VCaP (cell line): ENCODE data around the gene C4B.
"Not testable (repeated sequence)": the region's sequence is repeated elsewhere in the genome, so short reads cannot be mapped to it uniquely, and the experiment has no call there.

Experiments
- H3K27ac ChIP-seq: fragments of 450-650 bp; 2 replicates; pipeline ENCODE4 v1.5.1; 2017
- TF ChIP-seq, protein P1 (sequence below): fragments of 450-650 bp; conservative IDR thresholded peaks from 2 replicates; pipeline ENCODE4 v1.5.1; 2017; ENCODE audit warnings: mild to moderate bottlenecking, moderate library complexity

C4B gene

DNA sequence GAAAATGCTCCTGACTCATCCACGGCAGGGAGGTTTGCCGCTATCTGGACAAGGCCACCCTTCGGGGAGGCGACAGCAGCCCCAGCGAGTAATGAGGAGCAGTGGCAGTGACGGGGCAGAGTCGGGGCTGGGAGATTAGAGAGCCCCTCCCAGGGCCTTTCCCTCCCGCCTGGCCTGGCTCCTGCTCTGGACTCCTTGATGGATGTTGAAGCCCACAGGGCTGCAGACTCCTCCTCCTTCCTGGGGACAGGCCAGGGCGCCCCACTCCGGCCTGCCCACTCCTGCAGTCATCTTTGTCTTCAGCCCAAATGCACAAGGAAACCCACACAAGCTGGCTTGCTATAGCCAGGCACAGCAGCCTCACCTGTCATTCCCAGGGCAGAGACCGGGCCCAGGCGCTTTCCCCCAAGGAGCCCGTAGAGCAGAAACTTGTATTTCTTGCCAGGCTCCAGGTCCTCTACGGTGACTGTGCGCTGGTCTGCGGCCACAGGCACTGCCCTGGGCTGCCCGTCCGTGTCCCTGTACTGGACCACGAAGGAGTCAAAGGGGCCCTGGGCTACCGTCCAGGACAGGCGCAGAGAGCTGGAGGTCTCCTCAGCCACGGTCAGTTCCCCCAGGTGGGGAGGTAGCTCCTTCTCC is 31.3 kb downstream of the C4B start:
- H3K27ac ChIP-seq: no peak overlapping the region
- TF ChIP-seq, protein P1, sequence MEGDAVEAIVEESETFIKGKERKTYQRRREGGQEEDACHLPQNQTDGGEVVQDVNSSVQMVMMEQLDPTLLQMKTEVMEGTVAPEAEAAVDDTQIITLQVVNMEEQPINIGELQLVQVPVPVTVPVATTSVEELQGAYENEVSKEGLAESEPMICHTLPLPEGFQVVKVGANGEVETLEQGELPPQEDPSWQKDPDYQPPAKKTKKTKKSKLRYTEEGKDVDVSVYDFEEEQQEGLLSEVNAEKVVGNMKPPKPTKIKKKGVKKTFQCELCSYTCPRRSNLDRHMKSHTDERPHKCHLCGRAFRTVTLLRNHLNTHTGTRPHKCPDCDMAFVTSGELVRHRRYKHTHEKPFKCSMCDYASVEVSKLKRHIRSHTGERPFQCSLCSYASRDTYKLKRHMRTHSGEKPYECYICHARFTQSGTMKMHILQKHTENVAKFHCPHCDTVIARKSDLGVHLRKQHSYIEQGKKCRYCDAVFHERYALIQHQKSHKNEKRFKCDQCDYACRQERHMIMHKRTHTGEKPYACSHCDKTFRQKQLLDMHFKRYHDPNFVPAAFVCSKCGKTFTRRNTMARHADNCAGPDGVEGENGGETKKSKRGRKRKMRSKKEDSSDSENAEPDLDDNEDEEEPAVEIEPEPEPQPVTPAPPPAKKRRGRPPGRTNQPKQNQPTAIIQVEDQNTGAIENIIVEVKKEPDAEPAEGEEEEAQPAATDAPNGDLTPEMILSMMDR: no peak

DNA sequence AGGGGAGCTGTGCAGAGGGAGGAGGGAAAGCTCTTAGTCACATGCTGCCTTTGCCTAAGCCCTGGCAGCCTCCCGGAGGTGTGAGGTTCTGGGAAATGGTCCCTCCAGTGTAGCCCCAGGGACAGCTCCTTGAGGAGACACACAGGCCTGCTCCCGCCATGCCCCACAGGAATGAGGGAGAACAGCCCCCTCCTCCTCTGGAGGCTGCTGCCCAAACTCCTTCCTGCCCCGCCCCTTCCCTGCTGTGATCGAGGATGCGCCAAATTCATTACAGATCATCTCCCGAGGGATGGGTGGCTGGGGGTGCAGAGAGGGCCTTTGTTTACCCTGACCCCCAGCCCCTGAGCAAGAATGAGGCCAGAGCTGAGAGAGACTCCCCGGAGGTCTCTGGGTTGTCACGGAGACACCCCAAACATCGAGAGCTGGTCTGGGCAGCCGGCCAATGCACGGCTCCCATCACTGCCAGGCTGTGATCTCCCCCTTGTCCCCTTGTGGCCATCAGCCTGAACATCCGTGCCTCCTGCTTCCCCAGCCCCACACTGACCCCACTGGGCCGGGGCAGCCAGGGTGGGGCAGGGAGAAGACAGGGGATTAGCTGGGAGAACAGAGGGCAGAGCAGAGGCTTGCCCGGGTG is 32.0 kb downstream of the C4B start:
- no peak overlapping the region for H3K27ac ChIP-seq
- TF ChIP-seq, protein P1: no peak

DNA sequence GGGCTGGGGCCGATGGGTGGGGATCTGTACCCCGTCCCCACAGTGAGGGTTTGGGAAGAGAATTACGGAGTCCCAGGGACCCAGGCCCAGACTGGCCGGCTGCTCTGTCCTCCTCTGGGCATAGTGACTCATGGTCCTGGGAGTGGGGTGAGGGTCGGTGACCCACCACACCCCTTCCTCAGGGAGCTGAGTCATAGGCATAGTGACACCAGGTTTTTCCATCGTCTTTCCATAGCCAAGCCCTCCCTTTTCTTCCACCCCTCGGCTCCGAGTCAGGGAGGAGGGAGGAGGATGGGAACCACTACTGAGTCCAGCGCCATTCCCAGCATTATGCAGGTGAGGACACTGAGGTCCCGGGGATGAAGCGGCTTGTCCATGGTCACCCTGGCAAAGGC is 32.5 kb downstream of the C4B start:
- TF ChIP-seq, protein P1: no peak
- H3K27ac ChIP-seq: no peak overlapping the region

DNA sequence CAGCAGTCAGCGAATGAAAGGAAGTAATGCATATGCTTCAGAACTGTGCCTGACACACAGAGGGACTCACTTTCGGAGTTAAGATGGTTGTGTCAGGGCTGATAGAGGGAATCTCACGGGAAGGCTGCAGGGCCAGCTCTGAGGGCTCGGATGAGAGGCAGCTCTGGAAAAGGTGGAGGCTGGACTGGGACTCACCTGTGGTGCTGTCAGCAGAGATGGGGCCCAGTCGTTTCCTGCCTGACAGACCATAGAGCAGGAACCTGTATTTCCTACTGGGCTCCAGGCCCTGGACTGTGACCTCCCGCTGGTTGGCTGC is 32.9 kb downstream of the C4B start:
- TF ChIP-seq, protein P1: no peak
- H3K27ac ChIP-seq: no peak overlapping the region

DNA sequence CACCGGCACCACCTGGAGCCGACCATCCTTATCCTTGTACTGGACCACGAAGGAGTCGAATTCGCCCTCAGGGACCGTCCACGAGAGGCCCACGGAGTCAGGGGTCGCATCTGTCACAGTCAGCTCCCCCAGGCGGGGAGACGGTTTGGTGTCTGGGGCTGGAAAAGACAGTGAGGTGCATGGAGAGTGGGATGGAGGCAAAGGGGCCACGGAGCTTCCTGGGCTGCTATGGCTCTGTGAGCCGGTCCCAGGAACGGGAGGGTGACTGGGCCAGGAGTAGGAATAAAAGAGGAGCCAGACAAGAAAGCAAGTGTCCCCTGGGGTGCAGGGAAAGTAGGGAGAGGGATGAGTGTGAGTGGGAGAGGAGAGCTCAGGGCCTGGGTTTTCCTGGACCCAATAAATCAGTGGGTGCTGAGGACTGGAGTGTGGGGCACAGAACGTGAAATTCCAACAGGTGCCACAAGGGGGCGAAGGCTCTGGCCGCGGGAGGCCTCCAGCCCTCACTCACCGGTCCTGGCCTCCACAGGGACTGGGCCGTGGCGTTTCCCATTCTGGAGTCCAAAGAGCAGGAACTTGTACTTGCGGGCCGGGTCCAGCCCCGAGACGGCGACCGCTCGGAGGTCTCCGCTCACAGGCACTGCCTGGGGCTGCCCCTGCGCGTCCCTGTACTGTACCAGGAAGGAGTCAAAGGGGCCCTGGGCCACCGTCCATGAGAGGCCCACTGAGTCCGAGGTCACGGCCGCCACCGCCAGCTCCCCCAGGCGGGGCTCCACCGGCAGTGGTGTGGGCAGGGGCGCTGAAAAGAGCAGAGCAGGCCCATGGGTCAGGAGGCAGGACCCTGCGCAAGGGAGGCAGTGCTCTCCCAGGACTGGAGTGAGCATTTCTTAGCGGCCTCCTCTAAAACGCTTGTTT is 33.5 kb downstream of the C4B start:
- H3K27ac ChIP-seq: no peak overlapping the region

DNA sequence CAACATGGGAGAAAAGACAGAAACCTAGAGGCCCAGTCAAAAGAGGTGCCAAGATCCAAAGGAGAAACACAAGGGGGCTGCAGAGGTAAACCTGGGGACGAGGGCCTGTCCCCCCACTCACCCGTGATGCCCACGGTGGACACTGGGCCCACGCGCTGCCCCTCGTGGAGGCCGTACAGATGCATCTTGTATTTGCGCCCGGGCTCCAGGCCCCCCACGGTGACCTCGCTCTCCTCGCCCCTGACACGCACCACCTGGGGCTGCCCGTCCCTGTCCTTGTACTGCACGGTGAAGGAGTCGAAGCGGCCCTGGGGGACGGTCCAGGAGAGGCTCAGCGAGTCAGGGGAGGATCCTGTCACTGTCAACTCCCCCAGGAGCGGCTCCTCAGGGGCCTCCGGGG is 34.6 kb downstream of the C4B start:
- not testable (repeated sequence) for H3K27ac ChIP-seq

More for the DNA sequence above, 33.5 kb downstream of the C4B start:
- TF ChIP-seq, protein P1: peak; percentile 88

DNA sequence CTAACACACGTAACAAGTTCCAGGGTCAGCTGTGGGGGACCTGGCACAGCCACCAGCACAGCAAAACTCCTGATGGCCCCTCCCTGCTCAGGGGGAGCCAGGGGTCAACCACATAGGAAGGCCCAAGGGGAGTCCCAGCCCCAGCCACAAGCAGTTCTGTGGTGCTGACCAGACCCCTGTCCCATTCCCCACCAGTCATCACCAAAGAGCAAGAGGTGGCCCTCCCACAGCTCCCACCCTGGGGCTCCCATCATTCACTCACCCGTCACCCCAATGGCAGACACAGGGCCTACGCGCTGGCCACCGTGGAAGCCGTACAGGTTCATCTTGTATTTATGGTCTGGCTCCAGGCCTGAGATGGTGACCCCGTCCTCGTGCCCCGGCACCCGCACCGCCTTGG is 35.1 kb downstream of the C4B start:
- not testable (repeated sequence) for H3K27ac ChIP-seq

DNA sequence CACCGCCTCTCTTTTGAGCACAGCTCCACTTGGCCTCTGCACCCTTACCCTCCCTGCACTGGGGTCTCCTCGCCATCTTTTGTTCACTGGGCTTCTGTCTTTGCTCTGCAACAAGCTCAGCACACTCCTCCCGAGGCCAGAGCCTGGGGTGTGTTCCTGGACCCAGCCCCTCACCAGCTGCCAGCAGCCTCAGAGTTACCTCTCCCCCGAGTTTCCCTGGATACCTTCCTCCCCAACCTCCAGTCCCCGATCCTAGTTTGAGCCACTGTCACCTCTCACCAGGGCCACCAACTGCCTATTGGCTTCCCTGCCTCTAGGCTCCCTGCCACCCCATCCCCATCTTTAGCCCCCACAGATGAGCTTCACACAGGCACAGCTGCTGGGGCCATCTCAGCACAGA is 36.0 kb downstream of the C4B start:
- TF ChIP-seq, protein P1: no peak
- H3K27ac ChIP-seq: no peak overlapping the region

DNA sequence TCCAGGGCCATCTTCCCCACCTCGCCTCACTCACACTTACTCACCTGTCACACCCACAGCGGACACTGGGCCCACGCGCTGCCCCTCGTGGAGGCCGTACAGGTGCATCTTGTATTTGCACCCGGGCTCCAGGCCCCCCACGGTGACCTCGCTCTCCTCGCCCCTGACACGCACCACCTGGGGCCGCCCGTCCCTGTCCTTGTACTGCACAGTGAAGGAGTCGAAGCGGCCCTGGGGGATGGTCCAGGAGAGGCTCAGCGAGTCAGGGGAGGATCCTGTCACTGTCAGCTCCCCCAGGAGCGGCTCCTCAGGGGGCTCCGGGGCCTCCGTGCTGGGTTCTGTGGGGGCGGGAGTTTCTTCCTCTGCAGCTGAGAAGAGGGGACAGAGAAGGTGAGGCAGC is 38.0 kb downstream of the C4B start:
- H3K27ac ChIP-seq: not testable (repeated sequence)

DNA sequence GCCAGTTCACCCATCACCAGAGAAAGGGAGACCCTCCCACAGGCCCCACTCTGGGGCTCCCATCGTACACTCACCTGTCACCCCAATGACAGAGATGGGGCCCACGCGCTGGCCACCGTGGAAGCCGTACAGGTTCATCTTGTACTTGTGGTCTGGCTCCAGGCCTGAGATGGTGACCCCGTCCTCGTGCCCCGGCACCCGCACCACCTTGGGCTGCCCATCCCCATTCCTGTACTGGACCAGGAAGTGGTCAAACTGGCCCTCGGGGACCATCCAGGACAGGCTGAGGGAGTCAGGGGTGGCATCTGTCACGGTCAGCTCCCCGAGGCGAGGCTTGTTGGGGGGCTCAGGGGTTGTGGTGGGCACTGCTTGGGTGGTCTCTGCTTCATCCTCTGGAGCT is 38.7 kb downstream of the C4B start:
- H3K27ac ChIP-seq: not testable (repeated sequence)

DNA sequence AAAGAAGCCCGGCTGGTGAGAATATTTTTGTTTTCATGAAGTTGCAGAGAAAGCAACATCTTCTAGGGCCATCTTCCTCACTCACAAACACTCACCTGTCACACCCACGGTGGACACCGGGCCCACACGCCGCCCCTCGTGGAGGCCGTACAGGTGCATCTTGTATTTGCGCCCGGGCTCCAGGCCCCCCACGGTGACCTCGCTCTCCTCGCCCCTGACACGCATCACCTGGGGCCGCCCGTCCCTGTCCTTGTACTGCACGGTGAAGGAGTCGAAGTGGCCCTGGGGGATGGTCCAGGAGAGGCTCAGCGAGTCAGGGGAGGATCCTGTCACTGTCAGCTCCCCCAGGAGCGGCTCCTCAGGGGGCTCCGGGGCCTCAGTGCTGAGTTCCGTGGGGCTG is 41.2 kb downstream of the C4B start:
- H3K27ac ChIP-seq: not testable (repeated sequence)
